ENCODE data around the gene MAGEA12.
"Not testable (repeated sequence)": the region's sequence is repeated elsewhere in the genome, so short reads cannot be mapped to it uniquely, and the experiment has no call there.

Gene MAGEA12

DNA sequence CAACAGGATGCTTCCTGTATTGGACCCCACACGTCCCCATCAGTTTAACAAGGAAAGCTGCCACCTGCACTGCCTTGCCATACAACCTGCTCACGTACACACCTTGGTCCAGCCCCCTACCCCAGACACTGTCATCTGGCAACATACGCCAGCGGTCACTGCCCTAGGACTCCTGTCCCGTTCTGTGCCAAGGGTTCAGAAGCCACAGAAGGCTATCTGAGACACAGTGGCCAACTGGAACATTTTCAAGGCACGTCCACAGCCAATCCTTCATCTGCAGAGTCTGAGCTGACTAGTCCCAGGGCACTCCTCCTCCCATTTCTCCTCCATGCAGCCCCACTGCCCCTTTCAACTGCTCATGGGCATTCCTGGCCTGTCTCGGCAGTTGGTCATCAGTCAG lies 28.0 kb downstream of the MAGEA12 start:
- not testable (repeated sequence) for DNase-seq (ENCODE audit: low spot score)

DNA sequence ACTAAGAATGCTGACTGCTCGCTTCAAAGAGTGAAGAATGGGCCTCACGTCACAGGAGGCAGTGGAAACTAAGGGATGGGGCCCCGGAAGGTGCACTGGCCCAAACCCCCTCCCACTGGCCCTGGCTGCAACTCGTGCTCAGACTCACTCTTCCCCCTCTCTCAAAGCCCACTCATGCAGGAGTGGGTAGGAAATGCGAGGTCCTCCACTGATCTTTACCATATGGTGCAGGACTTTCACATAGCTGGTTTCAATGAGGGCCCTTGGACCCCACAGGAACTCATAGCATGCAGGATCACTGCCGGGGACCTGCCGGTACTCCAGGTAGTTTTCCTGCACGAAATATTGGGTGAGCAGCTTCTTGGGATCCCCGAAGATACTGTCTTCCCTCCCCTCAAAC lies 33.0 kb downstream of the MAGEA12 start:
- not testable (repeated sequence) for DNase-seq (ENCODE audit: low spot score)

DNA sequence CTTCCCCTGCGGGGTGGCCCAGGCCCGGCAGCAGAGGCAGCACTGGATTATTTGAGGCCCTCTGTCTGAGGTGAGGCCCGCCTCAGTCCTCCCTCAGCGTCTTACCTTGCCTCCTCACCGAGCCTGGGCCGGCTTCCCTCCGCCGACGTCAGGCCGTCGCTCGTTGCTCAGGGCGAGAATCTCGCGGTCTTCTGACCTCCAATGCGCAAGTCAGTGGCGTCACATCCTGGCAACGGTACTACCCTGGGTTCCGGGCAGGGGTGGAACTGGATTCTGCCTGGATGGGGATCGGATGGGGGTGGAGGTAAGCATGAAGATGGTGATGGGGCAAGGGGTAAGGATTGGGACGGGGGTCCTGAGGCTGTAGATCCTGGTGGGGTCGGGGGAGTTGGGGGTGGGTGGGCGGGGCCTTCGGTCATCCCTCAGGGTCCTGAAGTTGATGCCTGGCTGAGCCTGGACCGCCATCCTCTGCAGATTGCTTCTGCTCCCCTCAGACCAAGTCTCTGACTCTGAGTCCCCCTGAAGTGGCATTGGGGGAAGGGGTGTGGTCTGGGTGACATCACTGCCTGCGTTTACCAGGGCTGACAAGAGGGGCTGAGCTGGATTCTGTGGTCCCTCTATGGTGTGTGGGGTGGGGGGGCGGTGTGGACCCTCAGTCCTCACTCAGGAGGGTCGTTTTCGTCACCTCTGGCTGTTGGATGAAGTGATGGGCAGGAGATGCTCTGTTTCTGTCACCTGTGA lies 36.2 kb downstream of the MAGEA12 start, which contains the start of gene MAGEA6:
MAGEA6 (minus strand) TSS at position 141 of the 741 bp plus-strand sequence. CDS start 2,039 bp downstream, outside the sequence.
- DNase-seq (ENCODE audit: low spot score): not testable (repeated sequence)

DNA sequence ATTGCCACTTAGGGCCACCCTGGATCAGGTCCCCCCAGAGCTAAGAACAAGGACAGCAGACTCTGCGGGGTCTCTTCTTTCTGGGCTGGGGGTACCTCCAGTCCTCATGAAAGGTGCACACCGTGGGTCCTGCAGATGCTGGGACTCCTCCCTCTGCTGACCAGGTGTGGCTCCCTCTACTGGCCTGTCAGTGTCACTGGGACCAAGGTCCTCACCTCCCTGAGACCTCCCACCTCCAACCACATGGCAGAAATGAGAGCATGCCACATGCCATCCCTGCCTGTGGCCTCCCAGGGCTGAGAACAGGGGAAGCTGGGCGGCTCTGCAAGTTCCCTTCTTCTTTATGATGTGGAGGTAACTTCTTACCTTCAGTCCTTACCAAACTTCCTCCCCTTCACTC lies 53.5 kb downstream of the MAGEA12 start:
- not testable (repeated sequence) for DNase-seq (ENCODE audit: low spot score)

All from D341Med (cell line).